Activated CD8-positive, alpha-beta memory T cell treated with anti-CD3 and anti-CD28 coated beads for 4 hours (primary cell): ENCODE measurements around the gene WBP2.
A peak's percentile ranks its signal among the peaks of the same experiment; 100 is the strongest.

Experiments
- DNase-seq, 2 donors: peaks; one replicate each; pipeline ENCODE4 v3.0.0-alpha.2; 2020; ENCODE audit warnings: low read depth in 2 of 2

WBP2 gene

DNA sequence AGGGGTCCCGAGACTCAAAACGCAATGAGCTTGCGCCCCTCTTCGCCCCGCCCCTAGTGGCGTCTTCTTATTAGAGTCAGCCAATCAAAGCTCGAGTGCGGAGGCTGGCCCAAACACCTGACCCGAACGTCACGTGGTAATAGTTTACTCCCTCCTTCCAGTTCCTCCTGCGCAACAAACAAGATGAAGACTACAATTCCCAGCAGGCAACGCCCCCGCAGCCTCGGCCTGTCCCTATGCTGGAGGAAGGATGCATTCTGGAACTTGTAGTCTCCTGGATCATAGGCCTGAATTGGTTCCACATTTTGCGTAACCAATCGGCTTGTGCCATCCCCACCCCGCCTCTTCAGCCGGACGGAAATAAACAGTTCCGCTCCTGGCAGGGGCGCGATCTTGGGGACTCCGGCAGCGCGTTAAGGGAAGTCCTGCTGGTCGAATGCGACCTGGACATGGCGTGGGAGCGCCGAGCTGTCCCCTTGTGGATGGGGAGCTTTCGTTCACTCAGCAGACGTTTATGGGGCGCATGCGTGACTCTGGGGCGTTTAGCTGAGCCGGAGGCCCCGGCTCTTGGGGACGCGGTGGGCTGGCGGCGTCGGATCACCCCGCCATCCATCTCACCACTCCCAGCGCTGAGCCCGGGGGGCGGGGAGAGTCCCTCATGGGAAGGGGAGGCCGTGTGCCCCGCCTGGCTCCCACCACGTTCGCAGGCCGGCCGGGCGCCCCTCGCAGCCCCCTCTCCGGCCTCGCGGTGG is at the start of gene WBP2:
WBP2 (minus strand) TSS at position 26 of the 752 bp plus-strand sequence. CDS start 38 bp downstream, outside the sequence.
- DNase-seq: peak; percentile 94 to 98

DNA sequence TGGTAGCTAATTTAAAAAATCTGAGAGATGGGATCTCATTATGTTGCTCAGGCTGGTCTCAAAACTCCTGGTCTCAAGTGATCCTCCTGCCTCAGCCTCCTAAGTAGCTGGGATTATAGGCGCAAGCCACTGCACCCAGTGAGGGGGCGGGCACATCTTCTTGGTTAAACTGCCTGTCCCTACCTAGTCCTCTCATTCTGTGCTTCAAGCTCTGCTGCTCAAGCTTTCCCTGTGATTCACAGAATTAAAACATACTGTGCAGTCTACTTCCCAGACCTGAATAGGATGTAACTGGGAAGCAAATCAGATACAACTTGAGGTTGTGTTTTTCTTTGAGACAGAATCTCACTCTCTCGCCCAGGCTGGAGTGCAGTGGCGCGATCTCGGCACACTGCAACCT is 47.3 kb upstream of the WBP2 start:
- DNase-seq: no peak

DNA sequence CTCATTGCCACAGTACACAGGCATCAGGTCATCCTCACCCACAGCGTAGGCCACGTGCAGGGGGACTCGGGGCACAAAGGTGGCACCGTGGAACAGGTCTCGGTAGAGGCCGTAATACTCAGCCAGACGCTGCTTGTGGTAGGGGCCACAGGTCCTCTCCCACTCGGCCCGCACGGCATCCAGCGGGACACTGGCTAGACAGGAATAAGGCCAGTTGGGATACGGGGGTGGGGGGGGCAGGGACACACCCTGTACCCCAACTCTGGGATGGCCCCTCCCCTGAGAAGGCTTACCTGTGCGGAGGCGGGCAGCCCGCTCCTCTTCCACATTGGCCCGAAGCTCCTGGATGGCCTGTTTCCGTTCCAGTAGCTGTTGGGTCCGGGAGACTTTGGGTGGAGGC is 46.6 kb upstream of the WBP2 start:
- no peak for DNase-seq

DNA sequence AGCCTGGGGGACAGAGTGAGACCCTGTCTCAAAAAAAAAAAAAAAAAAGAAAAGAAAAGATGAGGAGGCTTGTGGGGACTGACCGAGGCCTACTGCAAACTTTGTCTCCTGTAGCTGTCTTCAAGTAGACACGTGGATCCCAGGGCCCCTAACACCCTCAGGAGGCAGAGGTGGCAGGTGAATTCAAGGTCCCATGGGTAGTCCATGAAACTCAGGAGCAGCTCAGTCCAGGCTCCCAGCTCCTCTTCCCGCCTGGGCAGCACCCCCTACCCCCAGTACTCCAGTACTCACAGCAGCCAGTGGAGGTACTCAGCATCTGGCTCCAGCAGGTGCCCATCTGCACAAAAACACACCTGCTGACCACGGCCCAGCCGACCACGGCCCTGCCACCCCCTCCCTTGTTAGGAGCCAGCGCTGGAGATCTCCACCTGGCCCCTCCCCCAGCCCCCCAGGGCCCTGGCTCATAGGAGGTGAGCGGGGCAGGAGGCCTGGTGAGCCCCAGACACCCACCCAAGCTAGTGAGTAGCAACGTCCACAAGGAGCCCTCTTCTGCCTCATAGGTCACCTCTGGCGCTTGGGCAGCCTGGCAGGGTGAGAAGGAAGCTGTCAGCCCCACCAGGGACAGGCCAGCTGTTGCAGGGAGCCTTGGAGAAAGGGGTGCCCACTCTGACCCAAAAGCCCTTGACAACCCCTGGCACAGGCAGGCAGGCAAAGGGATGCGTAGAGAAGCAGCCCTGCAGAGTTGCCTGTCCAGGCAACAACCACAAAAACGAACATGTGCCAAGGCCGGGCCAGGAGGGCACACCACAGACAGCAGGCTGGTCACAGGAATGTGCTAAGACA is 45.8 kb upstream of the WBP2 start:
- no peak for DNase-seq

DNA sequence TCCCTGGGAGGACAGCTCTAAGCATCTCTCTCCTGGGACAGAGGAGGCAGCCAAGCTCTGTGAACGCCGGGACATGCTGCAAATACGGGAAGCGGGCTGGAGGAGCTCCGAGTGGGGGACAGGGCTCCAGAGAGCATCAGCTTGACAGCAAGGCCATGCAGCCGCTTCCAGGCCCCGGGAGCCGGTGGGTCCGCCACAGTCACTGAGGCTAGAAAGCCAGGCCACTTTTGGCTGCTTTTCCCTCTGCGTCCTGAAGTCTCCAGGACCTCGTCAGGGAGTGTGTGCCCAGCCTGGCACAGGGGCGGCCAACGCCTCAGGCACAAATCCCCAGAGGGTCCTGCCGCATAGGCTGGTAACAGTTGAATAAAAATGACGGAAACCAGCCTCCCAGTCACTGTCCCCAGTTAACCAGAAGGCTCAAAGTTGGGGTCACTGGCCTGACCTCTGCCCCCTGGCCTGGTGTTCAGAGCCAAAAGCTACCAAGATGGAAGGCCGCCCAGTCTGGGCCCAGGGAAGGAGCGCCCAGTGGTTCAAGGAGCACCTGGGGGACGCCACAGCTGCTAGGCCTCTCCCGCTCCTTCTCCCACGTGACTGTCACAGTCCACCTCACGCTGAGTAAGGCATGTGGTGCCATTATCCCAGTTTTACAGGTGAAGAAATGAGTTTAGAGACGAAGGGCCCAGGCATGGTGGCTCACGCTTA is 44.8 kb upstream of the WBP2 start:
- no peak for DNase-seq

DNA sequence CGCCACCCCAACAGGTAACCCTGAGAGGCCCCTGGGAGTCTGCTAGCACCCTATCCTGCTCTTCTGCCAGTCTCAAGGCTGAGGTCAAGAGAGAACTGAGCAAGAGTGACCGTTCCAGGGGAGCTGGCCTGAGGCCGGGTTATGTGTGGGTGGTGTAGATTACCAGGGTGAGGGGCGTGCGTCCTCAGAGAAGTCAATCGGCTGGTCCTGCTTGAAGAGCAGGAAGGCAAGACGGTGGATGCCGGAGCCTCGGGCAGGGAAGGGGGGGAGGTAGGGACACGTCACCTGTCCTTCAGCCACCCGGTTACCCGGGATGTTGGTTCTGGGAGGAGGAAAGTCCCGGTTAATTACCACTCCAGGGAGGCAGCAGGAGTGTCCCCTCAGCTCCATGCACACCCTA is 44.2 kb upstream of the WBP2 start:
- no peak for DNase-seq

DNA sequence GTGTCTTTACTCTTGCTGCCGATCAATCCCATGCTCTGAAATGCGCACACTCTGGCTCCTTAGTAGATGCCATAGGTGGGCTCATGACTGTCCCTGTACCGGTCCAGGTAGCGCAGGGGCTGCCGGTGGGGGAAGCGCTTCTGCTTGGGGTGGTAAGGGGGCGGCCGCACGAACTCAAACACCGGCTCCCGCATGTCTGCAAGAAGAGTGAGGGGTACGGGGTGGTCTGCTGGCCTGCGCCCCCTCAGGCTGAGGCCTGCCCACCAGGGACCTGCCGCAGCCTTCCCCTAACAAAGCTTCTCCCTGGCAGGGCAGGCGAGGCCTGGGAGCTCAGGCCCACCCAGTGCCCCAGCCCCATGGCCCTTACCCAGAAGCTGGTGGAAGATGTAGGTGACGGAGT is 43.7 kb upstream of the WBP2 start:
- DNase-seq: no peak

DNA sequence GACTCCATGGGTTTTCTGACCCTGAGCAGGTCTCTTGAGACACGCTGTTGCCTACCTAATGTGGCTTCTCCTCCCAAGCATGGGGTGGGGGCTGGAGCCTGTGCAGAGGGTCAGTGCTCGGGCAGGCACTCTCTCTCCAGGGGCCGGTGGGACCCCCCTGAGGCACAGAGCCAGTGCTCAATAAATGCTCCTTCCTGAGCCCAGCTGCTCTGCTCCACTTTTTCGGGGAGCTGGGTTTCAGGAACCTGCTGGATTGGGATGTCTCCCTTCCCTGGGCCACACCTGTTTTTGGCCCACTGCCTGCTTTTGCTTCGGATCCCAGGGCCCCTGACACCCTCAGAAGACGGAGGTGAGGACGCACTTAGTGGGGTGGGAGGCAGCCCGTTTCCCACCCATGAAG is 42.9 kb upstream of the WBP2 start:
- no peak for DNase-seq

DNA sequence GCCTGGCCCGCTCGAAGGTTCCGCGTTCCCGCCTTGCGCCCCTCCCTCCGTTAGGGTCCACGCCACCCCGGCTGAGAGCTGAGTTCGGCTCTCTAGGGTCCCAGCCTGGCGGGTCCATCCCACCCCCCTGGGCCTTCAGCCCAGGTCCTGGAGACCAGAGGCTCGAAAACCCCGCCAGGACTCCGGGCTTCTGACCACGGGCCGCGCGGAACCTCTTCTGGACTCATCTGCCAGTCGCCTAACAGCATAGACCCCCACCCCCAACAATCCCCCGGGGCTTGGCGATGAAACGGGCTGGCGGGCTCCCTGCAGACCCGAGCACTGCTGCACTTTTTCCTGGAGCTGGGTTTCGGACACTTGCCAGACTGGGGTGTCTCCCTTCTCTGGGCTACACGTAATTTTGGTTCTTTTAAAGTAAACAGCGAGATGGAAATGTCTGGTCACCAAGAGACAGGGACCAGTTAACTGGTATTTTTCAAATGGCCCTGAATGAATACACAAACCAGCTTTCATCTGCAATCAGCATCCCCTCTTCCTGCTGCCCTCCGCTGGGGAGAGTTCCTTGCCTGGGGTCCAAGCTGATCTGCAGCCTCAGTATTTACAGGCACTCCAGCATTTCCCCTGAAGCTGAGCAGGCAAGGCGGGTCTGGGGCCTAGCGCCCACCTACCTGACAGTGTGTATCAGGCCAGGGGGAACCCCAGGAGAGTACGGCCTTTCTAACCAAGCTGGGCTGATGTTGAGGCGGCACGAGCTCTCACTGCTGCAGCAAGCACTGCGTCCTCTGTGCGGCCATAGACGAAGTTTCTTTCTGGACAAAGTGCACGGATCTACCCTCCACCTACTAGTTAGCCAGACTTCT is 42.3 kb upstream of the WBP2 start:
- DNase-seq: no peak

DNA sequence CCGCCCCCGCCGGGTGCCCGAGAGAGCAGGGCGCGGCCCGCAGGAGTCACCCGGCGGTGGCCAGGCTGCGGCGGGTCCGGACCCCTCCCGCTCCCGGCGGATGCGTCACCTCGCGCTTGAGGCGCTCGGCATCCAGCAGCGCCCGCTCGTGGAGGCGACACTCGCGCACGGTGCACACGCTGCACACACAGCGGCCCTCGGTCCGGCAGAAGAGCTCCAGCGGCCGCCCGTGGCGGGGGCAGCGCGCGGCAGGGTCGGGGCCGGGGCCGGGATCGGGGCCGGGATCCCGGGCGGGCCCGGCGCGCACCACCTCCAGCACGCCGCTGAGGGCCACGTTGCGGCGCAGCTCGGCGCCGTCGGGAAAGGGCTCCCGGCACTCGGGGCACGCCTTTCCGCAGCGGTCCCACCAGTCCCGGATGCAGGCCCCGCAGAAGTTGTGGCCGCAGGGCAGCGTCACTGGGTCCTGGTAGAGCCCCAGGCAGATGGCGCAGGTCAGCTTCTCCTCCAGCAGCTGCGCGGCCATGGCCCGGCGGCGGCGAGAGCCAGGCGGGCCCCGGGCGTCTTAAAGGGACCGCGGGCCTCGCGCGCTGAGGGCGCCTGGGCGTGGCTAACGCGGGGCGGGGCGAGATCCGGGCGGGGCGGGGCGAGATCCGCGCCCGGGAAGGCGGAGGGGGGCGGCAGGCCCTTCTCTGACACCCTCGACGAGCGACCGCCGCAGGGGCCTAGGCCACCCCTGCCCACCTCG is 41.5 kb upstream of the WBP2 start, which contains the start of gene TRIM65:
TRIM65 (minus strand) TSS at position 537 of the 745 bp plus-strand sequence; CDS start at position 523, 14 bp downstream.
- DNase-seq: peak; percentile 54 to 55

DNA sequence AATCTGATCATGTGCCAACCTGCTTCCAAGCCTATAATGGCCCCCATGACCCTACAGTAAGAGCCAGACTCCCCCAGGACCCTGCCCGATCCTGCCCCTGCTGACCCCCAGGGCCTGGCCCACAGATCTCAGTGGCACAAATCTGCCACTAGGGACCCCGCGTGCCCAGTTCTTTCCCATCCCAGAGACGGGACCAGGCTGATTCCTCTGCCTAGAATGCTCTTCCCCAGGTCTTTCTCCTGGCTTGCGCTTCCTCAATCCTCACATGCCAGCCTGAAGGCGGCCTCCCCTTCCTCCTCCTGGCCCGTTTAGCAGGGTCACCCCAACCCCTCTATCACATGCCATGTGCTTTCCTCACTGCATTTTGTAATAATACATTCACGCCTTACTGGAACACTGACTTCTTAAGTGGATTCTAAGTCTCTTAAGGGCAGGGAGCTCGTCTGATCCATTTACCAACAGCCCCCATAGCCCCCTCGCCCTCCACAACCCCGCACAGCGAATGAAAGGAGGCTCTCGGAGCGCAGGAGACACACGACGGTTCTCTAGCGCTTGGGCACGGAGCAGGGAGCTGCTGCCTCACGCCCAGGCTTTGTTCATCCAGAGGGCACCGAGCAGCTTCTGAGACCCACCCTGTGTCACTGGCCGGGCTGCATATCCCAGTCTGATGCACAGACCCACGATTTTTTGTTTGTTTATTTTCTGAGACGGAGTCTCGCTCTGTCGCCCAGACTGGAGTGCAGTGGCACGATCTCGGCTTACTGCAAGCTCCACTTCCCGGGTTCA is 40.4 kb upstream of the WBP2 start:
- no peak for DNase-seq

DNA sequence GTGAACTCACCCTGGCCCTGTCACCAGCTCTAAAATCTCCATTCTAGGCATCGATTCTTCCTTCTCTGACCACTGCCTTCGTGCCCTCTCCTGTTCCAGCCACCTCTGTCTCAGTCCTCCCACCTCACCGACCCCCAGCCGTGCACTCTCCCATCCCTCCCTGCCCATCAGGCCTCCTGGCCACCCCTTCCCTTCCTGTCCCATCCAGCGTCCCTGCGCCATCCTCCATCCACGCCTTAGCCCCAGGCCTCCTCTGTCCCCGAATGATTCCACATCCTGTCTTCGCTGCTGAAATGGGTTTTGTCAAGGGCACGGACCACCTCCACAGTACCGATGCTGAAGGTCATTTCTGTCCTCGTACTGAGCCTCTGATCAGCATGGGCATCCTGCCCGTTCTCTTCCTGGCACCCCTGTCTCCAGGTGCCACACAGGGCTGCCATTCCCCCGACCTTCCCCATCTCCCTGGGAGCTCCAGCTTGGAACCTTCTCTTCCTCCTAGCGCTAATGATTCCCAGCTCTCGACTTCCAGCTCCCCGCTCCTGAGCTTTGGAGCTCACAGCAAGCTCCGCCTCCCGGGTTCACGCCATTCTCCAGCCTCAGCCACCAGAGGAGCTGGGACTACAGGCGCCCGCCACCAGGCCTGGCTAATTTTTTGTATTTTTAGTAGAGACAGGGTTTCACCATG is 39.1 kb upstream of the WBP2 start:
- DNase-seq: no peak

DNA sequence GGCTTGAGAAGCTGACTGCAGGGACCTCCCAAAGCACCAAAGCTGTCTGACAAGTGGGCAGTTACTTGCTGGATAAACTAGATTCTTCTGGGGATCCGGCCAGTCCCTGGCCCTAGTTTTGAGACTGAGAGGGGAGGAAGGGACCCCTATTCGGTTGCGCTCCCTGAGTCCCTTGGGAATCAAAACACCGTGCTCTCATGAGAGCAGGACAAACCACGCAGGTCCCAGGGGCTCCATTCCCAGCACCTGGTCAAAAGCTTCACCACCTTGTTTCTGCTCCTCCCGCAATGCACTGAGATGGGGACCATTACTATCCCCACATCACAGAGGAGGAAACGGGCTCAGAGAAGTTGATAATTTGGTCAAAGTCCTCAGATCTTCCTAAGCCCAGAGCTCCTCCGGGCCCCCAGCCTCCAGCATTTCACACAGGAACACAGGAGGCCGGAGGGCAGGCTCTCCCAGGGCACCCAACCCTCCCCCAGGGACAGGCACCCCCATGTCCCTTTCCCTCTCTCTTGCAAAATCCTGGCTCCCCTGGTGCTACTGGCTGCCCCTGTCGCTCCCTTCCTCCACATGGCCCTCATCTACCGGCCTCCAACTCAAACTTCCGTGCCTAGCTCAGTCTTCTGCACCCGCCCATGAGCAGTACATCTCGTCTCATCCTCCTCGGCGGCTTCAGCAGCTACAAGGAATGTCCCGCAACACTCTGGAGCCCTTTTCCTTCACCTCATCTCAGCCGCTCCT is 38.3 kb upstream of the WBP2 start:
- DNase-seq: no peak

DNA sequence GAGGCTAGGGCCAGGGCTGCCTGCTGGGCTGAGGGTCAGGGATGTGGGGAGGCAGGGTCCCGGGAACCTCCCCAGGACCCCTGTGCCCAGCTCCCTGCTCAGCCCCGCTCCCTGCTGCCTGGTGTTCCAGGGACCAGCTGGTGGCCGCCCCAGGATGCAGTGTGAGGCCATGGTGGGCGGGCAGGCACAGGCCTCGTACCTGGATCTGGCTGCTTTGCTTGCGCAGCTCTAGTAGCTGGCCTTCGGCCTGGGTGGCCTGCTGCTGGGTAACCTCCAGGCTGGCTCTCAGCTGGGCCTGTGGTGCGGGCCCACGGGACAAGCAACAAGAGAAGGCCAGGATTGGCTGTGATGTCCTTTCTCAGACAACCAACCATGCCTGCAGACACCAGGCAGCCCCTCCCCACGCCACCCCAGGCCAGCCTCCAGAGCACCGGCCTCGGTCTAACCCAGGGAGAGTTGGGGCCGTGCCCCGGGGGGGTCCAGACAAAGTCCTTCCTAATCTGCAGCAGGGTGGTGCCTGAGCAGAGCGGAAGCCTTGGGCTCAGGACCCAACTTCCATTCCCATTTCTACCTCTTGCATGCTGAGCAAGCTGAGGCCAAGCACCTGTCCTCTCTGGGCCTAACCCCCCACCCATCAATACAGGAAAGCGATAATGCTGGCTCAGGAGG is 37.6 kb upstream of the WBP2 start:
- DNase-seq: no peak

DNA sequence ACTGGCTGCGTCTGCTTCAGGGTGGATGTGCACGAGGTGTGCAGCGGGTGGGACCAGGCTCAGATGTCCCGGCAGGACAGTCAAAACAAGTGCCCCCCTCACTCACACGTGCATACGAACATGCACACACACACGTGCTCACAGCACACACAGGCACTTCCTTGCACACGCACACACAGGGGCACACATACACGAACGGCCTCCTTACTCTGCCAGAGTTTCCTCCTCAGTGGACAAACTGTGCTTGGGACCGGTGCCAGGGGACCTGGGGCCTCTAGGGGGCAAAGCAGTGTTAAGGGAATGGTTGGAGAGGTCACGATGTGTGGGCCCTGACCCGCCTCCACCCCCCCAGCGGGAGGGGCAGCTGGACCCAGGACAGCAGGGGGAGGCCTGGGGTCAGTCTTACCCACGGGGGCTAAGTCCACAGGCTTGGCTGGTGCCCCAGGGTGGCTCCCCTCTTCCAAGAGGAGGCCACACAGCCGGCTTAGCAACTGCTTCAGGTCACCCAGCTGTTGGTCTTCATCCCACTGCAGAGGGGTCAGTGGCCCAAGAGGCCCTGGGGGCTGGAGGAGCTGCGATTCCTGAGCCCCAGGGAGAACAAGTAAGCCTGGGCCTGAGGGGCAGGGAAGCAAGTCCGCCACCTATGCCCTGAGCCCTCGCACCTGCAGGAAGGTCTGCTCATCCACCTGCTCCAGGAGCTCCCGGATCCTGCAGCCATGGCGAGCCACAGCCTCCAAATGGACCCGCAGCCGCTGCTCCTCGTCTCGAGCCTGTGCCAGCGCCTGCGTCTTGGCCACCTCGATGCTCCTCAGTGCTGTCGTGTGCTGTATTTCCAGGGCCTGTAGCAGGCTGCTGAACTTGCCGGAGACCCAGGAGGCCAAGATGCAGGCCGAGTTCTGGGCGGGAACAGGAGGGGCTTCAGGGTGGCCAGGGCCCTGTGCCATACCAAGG is 36.7 kb upstream of the WBP2 start:
- DNase-seq: no peak

DNA sequence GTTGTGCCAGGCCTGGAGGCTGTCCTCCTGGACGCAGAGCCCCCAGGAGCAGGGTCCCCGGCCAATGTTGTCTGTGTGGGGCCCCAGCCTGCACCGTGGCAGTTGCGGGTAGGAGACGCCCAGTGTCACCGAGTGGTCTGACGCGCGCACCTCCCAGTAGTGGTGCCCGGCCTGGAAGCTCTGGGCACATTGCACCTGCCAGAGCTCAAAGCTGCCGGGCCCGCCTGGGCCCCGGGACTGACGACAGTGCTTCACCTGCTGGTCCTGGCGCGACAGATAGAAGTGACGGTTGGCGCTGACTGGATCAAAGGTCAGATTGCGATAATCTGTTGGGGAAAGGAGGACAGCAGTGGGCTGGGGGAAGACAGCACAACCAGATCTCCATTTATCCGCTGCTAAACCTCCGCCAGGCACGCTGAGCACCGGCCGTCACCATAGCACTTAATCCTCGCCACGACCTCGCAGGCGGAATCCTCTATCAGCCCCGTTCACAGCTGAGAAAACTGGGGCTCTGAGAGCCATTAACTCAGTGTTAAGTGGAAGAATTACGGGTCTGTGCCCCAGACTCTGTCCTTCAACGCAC is 36.0 kb upstream of the WBP2 start:
- DNase-seq: no peak
